Activated CD4-positive, alpha-beta T cell treated with anti-CD3 and anti-CD28 coated beads, Interleukin-2, amount 10 ng/mL, durations not matched to agents 24 days and 14 days (primary cell): ENCODE measurements around the gene MAN1B1. TPM values are rescaled to one million over a fixed set of nuclear protein-coding genes. Genes with fewer than 3 reads are reported as not detected.

Experiments
- DNase-seq: peaks from one replicate; pipeline ENCODE4 v3.0.0; 2022
- H3K27ac Mint-ChIP-seq: one replicate; pipeline ENCODE4 v1.8.0; 2022; ENCODE audit warnings: mild to moderate bottlenecking, mixed read lengths
- H3K27me3 Mint-ChIP-seq: one replicate; pipeline ENCODE4 v1.8.0; 2022; ENCODE audit warnings: mixed read lengths
- H3K36me3 Mint-ChIP-seq: one replicate; pipeline ENCODE4 v1.8.0; 2022; ENCODE audit warnings: low read depth, mild to moderate bottlenecking, mixed read lengths
- H3K4me1 Mint-ChIP-seq: one replicate; pipeline ENCODE4 v1.8.0; 2021; ENCODE audit warnings: mixed read lengths
- H3K4me3 Mint-ChIP-seq: one replicate; pipeline ENCODE4 v1.8.0; 2022; ENCODE audit warnings: mild to moderate bottlenecking, moderate library complexity, mixed read lengths
- H3K9me3 Mint-ChIP-seq: one replicate; pipeline ENCODE4 v1.8.0; 2021; ENCODE audit warnings: mixed read lengths
- intact Hi-C: fragments of 100-400 bp; cut with micrococcal nuclease; formaldehyde crosslinking; loops from one replicate; pipeline ENCODE4 v1.15.1; 2023
- total RNA-seq: library from RNA; stranded (reverse); gene quantifications from 2 replicates; pipeline ENCODE4 v1.2.3, GENCODE V29; 2022

Gene MAN1B1
- total RNA-seq, 1 donor from 2014 or later = 50.1 TPM

DNA sequence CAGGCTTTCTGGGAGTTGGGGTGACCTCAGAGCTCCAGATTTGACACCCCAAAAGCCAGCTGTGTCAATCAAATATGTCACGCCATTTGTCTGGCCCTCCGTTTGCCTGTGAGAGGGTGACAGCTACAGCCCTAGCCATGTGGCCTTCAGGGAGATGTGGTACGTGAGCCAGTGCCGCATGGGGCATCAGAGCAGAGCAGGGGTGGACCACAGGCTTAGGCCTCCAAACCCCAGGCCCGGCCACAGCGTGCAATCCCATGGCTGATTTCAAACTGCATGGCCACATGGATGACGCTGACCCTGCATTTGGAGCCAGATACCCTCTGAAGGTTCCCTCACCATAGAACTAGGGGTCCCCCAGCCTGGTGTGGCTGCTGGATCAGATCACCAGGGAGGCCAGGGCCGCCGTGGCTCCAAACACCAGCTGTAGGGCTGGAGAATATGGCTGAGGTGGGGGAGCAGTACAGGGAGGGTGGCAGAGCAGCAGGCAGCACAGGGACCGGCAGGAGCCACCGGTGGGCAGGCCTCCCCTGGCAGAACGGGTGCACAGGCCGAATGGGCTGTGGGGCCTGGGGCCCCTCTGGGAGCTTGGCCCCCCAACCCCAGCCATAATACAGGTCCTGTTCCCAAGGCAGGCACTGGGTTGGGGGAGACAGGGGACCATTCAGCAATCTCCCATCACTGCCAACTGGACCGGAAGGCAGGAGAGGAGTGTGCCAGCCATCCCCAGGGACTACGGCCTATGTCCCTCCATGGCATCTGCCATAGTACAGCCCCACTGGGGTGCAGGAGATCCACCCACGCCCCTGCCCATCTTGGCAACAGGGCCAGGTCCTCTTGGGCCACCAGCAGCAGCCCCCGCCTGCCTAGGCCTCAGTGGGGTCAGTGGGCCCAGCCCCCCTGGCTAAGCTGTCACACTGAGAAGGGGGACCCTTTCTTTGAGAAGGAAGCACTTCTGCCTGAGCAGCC, 18.0 kb upstream of the MAN1B1 start:
- no peak overlapping the region for H3K27ac Mint-ChIP-seq
- no peaks in the 10 kb centered on the region for H3K27me3 Mint-ChIP-seq
- no peaks in the 10 kb centered on the region for H3K9me3 Mint-ChIP-seq
- peaks cover 8% of the 10 kb centered on the region for H3K36me3 Mint-ChIP-seq
- no peak for DNase-seq
- H3K4me1 Mint-ChIP-seq = peaks cover 23% of the 10 kb centered on the region
- H3K4me3 Mint-ChIP-seq = peak overlapping the region; percentile 74
- intact Hi-C loops = no loop called here

DNA sequence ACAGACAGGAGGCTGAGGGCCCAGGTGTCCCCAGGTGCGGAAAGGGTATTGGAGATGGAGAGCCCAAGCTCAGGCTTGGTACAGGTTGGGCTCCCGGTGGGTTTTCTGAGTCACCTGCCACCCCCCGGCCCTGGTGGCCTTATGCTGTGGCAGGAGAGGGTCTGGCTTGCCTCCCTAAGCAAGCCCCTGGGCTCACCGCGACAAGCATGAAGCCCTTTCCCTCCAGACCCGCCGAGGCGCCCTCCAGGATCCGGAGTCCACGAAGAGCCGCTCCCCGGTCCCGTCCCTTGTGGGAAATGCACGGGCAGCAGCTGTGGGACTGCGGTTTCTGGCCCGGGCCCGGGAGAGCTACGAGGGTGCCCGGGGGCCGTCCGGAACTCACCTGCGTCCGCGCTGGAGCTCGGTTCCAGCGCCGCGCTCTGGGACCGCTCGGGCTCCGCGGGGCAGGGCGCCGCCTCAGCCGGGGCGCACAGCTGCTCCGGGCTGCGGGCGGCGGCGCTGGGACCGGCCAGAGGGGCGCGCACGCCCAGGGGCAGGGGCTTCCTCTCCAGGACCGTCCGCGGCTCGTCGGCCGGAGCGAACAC, 17.2 kb upstream of the MAN1B1 start:
- Mint-ChIP-seq H3K4me3 (peak overlapping the region; percentile 74), H3K27me3 (no peaks in the 10 kb centered on the region), H3K36me3 (peaks cover 5% of the 10 kb centered on the region), H3K4me1 (peaks cover 20% of the 10 kb centered on the region), H3K9me3 (no peaks in the 10 kb centered on the region), H3K27ac (no peak overlapping the region)
- DNase-seq = peak; percentile 74
- intact Hi-C loops = loop anchor here (2.0 kb wide), 1 partner anchor 17 kb away; the partner anchor contains the start of gene MAN1B1

GRCh38 chr9:137070201-137070905, 16.4 kb upstream of the MAN1B1 start, which contains the start of gene SAPCD2:
SAPCD2 (minus strand) TSS chr9:137070557; CDS start chr9:137070460, 97 bp downstream.
- H3K27ac Mint-ChIP-seq = peak within 1 kb of the TSS; percentile 68
- H3K9me3 Mint-ChIP-seq = no peaks in the 10 kb centered on the region
- H3K4me3 Mint-ChIP-seq = peak within 1 kb of the TSS; percentile 80
- DNase-seq = peak; percentile 96
- peaks cover 20% of the 10 kb centered on the region for H3K4me1 Mint-ChIP-seq
- intact Hi-C loops = loop anchor here (2.0 kb wide), 1 partner anchor 16 kb away; the partner anchor contains the start of gene MAN1B1
- H3K27me3 Mint-ChIP-seq = no peaks in the 10 kb centered on the region
- H3K36me3 Mint-ChIP-seq = peaks cover 5% of the 10 kb centered on the region

DNA sequence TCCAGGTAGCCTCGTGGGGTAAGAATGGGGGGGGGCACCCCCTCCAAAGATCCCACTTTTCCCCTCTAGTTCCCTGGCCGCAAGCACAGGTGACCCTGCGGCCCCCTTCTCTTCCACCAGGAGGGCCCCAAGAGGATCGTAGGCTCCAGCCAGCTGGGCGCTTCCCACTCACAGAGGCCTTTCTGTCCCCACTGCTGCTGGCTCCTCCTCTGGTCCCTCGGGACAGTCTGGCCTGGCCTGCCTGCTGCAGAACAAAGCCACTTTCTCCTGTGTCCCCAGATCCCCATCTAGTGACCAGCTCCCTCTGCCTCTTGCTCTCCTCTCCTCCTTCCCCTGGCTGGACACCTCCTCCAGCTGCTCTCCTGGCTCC, 15.9 kb upstream of the MAN1B1 start:
- intact Hi-C loops = loop anchor here (2.0 kb wide), 1 partner anchor 16 kb away; the partner anchor contains the start of gene MAN1B1
- Mint-ChIP-seq H3K9me3 (no peaks in the 10 kb centered on the region), H3K27ac (peak overlapping the region; percentile 68), H3K36me3 (peaks cover 5% of the 10 kb centered on the region), H3K4me3 (peak overlapping the region; percentile 80), H3K4me1 (peaks cover 20% of the 10 kb centered on the region), H3K27me3 (no peaks in the 10 kb centered on the region)
- no peak for DNase-seq

- peak overlapping the region; percentile 68 for H3K27ac Mint-ChIP-seq
- no peaks in the 10 kb centered on the region for H3K27me3 Mint-ChIP-seq
- intact Hi-C loops = loop anchor here (2.0 kb wide), 1 partner anchor 16 kb away; the partner anchor contains the start of gene MAN1B1
- DNase-seq = no peak
- H3K4me3 Mint-ChIP-seq = peak overlapping the region; percentile 80
- no peaks in the 10 kb centered on the region for H3K9me3 Mint-ChIP-seq
- peaks cover 20% of the 10 kb centered on the region for H3K4me1 Mint-ChIP-seq
- H3K36me3 Mint-ChIP-seq = peaks cover 5% of the 10 kb centered on the region
Observed at GRCh38 chr9:137071282-137071681, 15.5 kb upstream of the MAN1B1 start.

- Mint-ChIP-seq H3K4me3 (no peak overlapping the region), H3K27me3 (no peaks in the 10 kb centered on the region), H3K27ac (no peak overlapping the region), H3K9me3 (no peaks in the 10 kb centered on the region), H3K36me3 (no peaks in the 10 kb centered on the region), H3K4me1 (peaks cover 11% of the 10 kb centered on the region)
- DNase-seq = no peak
- intact Hi-C loops = no loop called here
Observed at GRCh38 chr9:137073992-137074399, 12.8 kb upstream of the MAN1B1 start.

DNA sequence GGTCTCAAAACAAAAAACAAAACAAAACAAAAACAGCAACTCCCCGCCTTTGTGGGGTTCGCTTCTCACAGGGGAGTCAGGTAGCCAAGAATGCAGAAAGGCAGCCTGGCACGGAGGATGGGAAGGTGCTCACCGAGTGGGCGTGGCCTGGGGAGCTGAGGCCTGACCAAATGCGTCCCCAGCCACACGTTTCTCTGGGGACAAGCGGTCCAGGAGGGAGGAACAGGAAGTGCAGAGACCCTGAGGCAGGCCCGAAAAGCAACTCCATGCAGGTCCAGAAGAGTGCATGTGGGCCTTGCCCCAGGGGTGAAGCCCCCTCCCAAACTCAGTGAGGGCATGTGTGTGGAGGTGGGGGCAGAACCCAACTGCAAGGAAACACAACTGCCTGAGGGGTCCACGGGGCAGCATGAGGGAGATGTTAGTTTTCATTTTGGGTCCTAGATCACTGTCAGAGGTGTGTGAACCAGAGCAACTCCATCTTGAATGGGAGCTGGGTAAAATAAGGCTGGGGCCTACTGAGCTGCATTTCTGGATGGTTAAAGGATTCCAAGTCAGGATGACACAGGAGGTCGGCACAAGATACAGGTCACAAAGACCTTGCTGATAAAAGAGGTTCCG, 12.0 kb upstream of the MAN1B1 start:
- Mint-ChIP-seq H3K4me3 (no peak overlapping the region), H3K27me3 (no peaks in the 10 kb centered on the region)
- intact Hi-C loops = no loop called here

GRCh38 chr9:137075275-137075775, 11.5 kb upstream of the MAN1B1 start:
- intact Hi-C loops = no loop called here
- DNase-seq = no peak

More for the DNA sequence above, 12.0 kb upstream of the MAN1B1 start:
- Mint-ChIP-seq H3K4me1 (peaks cover 11% of the 10 kb centered on the region), H3K9me3 (no peaks in the 10 kb centered on the region), H3K27ac (no peak overlapping the region), H3K36me3 (peaks cover 1% of the 10 kb centered on the region)
- DNase-seq = no peak

DNA sequence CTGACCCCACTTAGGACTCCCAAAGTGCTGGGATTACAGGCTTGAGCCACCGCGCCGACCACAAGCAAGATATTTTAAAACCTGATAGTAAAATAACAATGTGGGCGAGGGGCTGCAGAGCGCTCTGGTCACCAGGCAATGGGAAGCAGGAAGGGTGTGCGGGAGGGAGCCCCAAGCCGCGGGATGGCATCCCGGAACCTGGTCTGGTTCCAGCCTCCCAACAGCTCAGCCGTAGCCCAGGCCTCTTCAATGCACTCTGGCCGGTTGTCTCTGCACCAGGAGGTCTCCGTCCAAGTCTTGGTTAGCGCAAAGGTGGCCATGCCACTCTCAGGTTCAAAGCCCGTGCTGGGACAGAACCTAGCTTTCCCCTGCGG, 10.2 kb upstream of the MAN1B1 start:
- peaks cover 4% of the 10 kb centered on the region for H3K36me3 Mint-ChIP-seq
- no peaks in the 10 kb centered on the region for H3K9me3 Mint-ChIP-seq
- H3K27ac Mint-ChIP-seq = peak overlapping the region; percentile 29
- H3K4me3 Mint-ChIP-seq = peak overlapping the region; percentile 73
- no peaks in the 10 kb centered on the region for H3K27me3 Mint-ChIP-seq
- peaks cover 5% of the 10 kb centered on the region for H3K4me1 Mint-ChIP-seq
- no peak for DNase-seq
- intact Hi-C loops = loop anchor here (1.0 kb wide), 1 partner anchor 10 kb away; the partner anchor contains the start of gene MAN1B1

More at GRCh38 chr9:137075275-137075775, 11.5 kb upstream of the MAN1B1 start:
- Mint-ChIP-seq H3K4me1 (peaks cover 14% of the 10 kb centered on the region), H3K36me3 (peaks cover 3% of the 10 kb centered on the region), H3K27ac (no peak overlapping the region), H3K4me3 (no peak overlapping the region), H3K27me3 (no peaks in the 10 kb centered on the region), H3K9me3 (no peaks in the 10 kb centered on the region)

GRCh38 chr9:137077010-137077747, 9.6 kb upstream of the MAN1B1 start, which contains the start of gene UAP1L1:
UAP1L1 (plus strand) TSS chr9:137077517; CDS start chr9:137077533, 16 bp downstream.
- no peaks in the 10 kb centered on the region for H3K27me3 Mint-ChIP-seq
- DNase-seq = peak; percentile 91
- H3K9me3 Mint-ChIP-seq = no peaks in the 10 kb centered on the region
- peaks cover 3% of the 10 kb centered on the region for H3K4me1 Mint-ChIP-seq
- peaks cover 8% of the 10 kb centered on the region for H3K36me3 Mint-ChIP-seq
- peak within 1 kb of the TSS; percentile 66 for H3K27ac Mint-ChIP-seq
- peak within 1 kb of the TSS; percentile 78 for H3K4me3 Mint-ChIP-seq
- intact Hi-C loops = loop anchor here (1.0 kb wide), 1 partner anchor 9 kb away; the partner anchor contains the start of gene MAN1B1

- Mint-ChIP-seq H3K4me1 (peaks cover 3% of the 10 kb centered on the region), H3K9me3 (no peaks in the 10 kb centered on the region), H3K36me3 (peaks cover 10% of the 10 kb centered on the region), H3K27me3 (no peaks in the 10 kb centered on the region), H3K4me3 (peak overlapping the region; percentile 78), H3K27ac (peak overlapping the region; percentile 66)
- DNase-seq = peak; percentile 85
- intact Hi-C loops = loop anchor here (1.0 kb wide), 1 partner anchor 8 kb away; the partner anchor contains the start of gene MAN1B1
Observed at GRCh38 chr9:137077758-137078693, 8.8 kb upstream of the MAN1B1 start.
